ENCODE measurements around the gene SOX6. TPM values are rescaled to one million over a fixed set of nuclear protein-coding genes. Genes with fewer than 3 reads are reported as not detected.
A peak's percentile ranks its signal among the peaks of the same experiment; 100 is the strongest.

SOX6 gene
- total RNA-seq: 10 to 100 TPM; 14.6 to 47.6 (median 33.1) TPM
- 1 to 10 TPM in 2 of 3 donors, under 1 TPM in 1; 0.61 to 5.7 (median 4.9) TPM for polyA plus RNA-seq
- long read RNA-seq, donor 1, partial matches to known transcripts: 3 of 6 reads
- long read RNA-seq, donor 1, other reads (novel, unspliced or antisense): 3 of 6 reads
- long read RNA-seq, donor 2, partial matches to known transcripts: 2 of 7 reads
- long read RNA-seq, donor 2, other reads (novel, unspliced or antisense): 5 of 7 reads

GRCh38 chr11:16356057-16356760 lies at the start of gene SOX6:
Gene SOX6 (minus strand): TSS chr11:16356546. CDS start chr11:16341248, 15,298 bp downstream.
- ATAC-seq (peak; percentile 55 to 71 (median 61)), DNase-seq (no peak)
- H3K4me3 ChIP-seq: peak within 1 kb of the TSS; percentile 39
- H3K9me3 ChIP-seq: no peaks in the 10 kb centered on the region
- intact Hi-C loops (cut with DNase I): no loop called here
- TF ChIP-seq, protein P1, sequence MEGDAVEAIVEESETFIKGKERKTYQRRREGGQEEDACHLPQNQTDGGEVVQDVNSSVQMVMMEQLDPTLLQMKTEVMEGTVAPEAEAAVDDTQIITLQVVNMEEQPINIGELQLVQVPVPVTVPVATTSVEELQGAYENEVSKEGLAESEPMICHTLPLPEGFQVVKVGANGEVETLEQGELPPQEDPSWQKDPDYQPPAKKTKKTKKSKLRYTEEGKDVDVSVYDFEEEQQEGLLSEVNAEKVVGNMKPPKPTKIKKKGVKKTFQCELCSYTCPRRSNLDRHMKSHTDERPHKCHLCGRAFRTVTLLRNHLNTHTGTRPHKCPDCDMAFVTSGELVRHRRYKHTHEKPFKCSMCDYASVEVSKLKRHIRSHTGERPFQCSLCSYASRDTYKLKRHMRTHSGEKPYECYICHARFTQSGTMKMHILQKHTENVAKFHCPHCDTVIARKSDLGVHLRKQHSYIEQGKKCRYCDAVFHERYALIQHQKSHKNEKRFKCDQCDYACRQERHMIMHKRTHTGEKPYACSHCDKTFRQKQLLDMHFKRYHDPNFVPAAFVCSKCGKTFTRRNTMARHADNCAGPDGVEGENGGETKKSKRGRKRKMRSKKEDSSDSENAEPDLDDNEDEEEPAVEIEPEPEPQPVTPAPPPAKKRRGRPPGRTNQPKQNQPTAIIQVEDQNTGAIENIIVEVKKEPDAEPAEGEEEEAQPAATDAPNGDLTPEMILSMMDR (IDR thresholded peaks at IDR 0.05): no peak
- peak within 1 kb of the TSS; percentile 73 for H3K27ac ChIP-seq
- H3K27me3 ChIP-seq (ENCODE audit: insufficient read depth in 3 of 3, low read length in 2 of 3): no peaks in the 10 kb centered on the region
- H3K36me3 ChIP-seq (ENCODE audit: insufficient read depth in 1 of 2, low read depth in 1 of 2): no peaks in the 10 kb centered on the region
- WGBS, 3 donors: 39 to 54% (median 42%) methylated on average over 3 of the region's 3 CpGs
- H3K4me1 ChIP-seq: peaks cover 42% of the 10 kb centered on the region

- Histone ChIP-seq H3K9me3 (no peaks in the 10 kb centered on the region), H3K27me3 (ENCODE audit: insufficient read depth in 3 of 3, low read length in 2 of 3) (no peaks in the 10 kb centered on the region), H3K27ac (no peak overlapping the region), H3K36me3 (ENCODE audit: insufficient read depth in 1 of 2, low read depth in 1 of 2) (no peaks in the 10 kb centered on the region), H3K4me3 (no peak overlapping the region), H3K4me1 (peaks cover 4% of the 10 kb centered on the region)
- WGBS, 3 donors: 71 to 83% (median 72%) methylated on average over 4 of the region's 4 CpGs
- no peak for ATAC-seq
- TF ChIP-seq, protein P1 (IDR thresholded peaks at IDR 0.05): no peak
- intact Hi-C loops (cut with DNase I): no loop called here
- DNase-seq: no peak
These were observed 48.5 kb upstream of the SOX6 start for GRCh38 chr11:16404781-16405285.

- Histone ChIP-seq H3K36me3 (ENCODE audit: insufficient read depth in 1 of 2, low read depth in 1 of 2) (no peaks in the 10 kb centered on the region), H3K4me3 (no peak overlapping the region), H3K4me1 (peaks cover 6% of the 10 kb centered on the region), H3K27me3 (ENCODE audit: insufficient read depth in 3 of 3, low read length in 2 of 3) (no peaks in the 10 kb centered on the region), H3K9me3 (no peaks in the 10 kb centered on the region), H3K27ac (no peak overlapping the region)
- intact Hi-C loops (cut with DNase I): no loop called here
- DNase-seq (no peak), ATAC-seq (no peak)
- WGBS, 3 donors: 93 to 95% (median 94%) methylated on average over 1 of the region's 1 CpG
- TF ChIP-seq, protein P1 (IDR thresholded peaks at IDR 0.05): no peak
These were observed 47.5 kb upstream of the SOX6 start for GRCh38 chr11:16403851-16404250.

- DNase-seq: no peak
- intact Hi-C loops (cut with DNase I): no loop called here
- TF ChIP-seq, protein P1 (IDR thresholded peaks at IDR 0.05): no peak
- Histone ChIP-seq H3K36me3 (ENCODE audit: insufficient read depth in 1 of 2, low read depth in 1 of 2) (no peaks in the 10 kb centered on the region), H3K27me3 (ENCODE audit: insufficient read depth in 3 of 3, low read length in 2 of 3) (no peaks in the 10 kb centered on the region), H3K4me3 (no peak overlapping the region), H3K4me1 (peaks cover 9% of the 10 kb centered on the region), H3K9me3 (no peaks in the 10 kb centered on the region), H3K27ac (no peak overlapping the region)
- WGBS, 3 donors: 79 to 88% (median 86%) methylated on average over 2 of the region's 2 CpGs
- ATAC-seq: no peak
These were observed 47.1 kb upstream of the SOX6 start for GRCh38 chr11:16403448-16403803.

Data from psoas muscle (tissue), 8 donors.